HG03460 (cell line): ENCODE results near the gene PDE10A.

Source experiments
- ATAC-seq: cut with Tn5 transposase; IDR thresholded peaks from one replicate; pipeline ENCODE4 v1.9.1; 2021; ENCODE audit not compliant: unreplicated experiment

Gene PDE10A

DNA sequence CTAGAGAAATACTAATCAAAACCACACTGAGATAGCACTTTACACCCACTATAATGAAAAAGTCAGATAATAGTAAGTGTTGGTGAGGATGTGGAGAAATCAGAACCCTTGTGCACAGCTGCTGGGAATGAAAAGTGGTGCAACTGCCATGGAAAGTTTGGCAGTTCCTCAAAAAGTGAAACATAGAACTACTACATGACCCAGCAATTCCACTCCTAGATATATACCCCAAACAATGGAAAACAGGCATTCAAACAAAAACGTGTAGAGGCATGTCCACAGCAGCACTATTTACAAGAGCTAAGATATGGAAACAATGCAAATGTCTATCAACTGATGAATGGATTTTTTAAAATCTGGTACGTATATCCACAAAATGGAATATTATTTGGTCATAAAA lies 236.1 kb downstream of the PDE10A start:
- no peak for ATAC-seq

GRCh38 chr6:165422192-165422591 lies 240.8 kb downstream of the PDE10A start:
- ATAC-seq, result no peak

DNA sequence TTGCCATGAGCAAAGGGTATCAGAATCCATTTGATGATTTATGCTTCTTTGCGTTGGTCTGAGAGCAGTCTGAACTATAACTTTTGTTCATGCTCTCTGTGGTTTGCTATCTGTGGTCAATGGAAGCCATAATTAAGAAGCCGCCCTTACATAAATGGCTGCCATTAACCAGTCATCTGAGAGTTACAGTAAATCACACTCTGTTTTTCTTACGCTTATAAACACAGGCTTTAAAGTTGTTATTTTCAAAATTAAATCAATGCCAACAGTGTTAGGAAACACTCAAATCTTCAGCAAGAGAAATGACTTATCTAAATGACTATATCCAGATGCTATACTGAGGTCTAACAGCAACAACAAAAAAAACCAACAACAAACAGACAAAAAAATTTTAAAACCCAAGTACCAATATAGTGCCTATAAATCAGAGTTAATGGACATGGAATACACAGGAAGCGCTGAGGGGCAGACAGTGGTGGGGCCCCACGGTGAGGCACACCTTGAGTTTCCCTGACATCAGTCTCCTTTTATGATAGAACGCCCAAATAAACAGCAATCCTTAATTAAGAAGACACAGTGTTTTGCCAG lies 245.7 kb downstream of the PDE10A start:
- ATAC-seq, result no peak

- no peak for ATAC-seq
Observed at GRCh38 chr6:165404697-165405096, 258.3 kb downstream of the PDE10A start.

DNA sequence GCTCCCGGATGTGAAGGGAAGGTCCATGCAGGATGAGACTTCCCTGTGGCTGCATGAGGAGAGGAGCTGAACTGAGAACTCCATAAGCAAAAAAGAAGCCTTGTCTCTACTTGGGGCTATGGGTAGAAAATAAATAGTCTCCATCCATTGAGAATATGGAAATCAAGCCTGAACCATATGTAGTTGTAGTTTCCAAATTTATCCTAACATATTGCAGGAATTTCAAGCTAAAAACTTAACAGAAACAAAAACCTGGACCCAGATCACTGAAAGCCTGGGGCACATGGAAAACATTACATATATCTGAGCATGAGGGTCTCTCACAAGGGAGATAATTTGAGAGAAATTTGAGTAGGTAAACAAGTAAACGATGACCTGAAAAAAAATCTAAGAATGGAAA lies 258.7 kb downstream of the PDE10A start:
- no peak for ATAC-seq

DNA sequence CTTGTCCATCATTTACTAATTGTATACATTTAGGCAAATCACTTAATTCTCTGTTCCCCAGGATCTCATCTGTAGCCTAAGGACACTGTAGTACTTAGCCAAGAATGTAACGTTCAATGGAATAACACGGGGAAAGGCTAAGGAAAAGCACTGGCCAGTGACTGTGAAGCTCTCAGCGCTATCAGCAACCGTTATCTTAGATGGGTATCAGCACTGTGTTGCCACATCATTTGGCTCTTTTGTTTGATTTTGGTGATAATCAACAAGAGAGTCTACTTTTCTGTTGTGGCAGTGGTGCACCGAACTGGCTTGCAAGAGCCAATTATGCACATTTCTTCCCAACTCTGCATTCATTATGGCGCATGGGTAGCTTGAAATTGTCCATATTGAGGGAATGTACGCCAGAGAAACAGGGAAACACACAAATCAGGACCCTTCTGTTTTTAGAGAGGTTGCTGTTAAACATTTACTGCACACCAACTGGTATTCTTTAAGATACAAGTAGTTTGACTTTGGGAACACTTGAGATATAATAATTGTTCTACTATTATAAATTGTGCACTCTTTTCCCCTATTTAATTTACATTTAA lies 259.9 kb downstream of the PDE10A start:
- ATAC-seq, result no peak

GRCh38 chr6:165401092-165401491 lies 261.9 kb downstream of the PDE10A start:
- no peak for ATAC-seq

DNA sequence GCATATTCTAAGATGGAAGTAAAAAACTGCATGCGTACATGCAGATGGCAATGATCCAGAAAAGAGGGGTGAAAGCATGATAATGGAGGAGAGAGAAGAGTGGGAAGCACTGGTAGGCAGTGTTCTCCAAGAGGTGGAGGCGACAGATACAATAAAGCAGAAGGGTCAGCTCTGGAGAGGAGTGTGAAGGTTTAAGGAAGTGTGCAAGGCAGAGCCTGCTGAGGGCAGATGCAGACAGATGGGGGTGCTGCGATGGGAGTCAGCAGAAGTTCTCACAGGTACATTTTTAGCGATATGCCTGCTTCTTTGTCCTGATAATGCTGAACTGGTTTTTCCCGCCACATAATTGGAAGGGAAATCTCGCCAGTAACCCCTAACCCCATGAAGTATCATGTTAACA lies 272.6 kb downstream of the PDE10A start:
- ATAC-seq, result no peak

- ATAC-seq, result no peak
Observed at GRCh38 chr6:165389534-165389933, 273.5 kb downstream of the PDE10A start.

DNA sequence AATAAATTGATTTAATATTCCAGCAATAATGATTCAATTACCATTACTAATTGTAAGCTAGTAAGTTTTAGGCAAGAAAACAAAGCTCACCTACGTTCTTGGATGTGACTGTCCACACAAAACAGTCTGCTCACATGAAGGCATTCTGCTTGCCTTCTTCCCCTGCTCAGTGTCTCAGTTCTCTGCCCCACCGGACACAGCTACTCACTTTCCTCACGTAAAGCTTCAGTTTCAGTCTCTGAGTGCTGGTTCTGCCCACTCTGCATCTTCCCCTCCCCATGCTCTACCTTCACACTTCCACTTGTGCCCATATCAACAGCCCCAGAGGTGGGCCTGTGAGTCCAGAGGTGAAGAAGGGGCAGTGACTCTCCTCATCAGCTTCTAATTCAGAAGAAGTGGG lies 279.7 kb downstream of the PDE10A start:
- no peak for ATAC-seq

- ATAC-seq, result no peak
Observed at GRCh38 chr6:165376100-165376499, 286.9 kb downstream of the PDE10A start.

- no peak for ATAC-seq
Observed at GRCh38 chr6:165365371-165365770, 297.7 kb downstream of the PDE10A start.

GRCh38 chr6:165345700-165346099 lies 317.3 kb downstream of the PDE10A start:
- ATAC-seq, result no peak

GRCh38 chr6:165340532-165340931 lies 322.5 kb downstream of the PDE10A start:
- ATAC-seq, result no peak

- ATAC-seq, result no peak
Observed at GRCh38 chr6:165325609-165326008, 337.4 kb downstream of the PDE10A start.

GRCh38 chr6:165321555-165322145 lies 341.4 kb downstream of the PDE10A start:
- ATAC-seq, result no peak

- ATAC-seq, result no peak
Observed at GRCh38 chr6:165321150-165321549, 341.9 kb downstream of the PDE10A start.

DNA sequence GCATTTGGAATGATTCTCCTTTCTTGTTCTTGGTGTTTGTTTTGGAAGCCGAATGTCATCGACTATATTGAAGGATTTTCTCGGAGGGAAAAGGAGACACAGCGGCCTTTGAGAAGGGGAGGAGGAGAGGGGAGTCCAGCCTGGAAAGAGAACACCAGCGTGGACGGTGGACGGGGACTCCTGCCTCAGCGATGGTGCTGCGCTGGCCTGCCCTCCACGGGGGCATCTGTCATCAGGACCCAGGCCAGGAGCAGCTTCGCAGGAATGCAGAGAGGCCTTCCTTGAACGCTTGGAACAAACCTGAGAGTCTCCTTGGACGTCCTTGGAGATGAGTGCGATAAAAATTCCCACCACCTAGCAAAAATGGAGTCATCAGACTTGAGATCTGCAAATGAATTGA lies 345.3 kb downstream of the PDE10A start:
- ATAC-seq, result no peak

- ATAC-seq, result no peak
Observed at GRCh38 chr6:165308926-165309731, 353.9 kb downstream of the PDE10A start, which contains the start of gene C6orf118. TSS of gene C6orf118 (minus strand) at chr6:165309605. CDS start at chr6:165309586, 19 bp downstream.

DNA sequence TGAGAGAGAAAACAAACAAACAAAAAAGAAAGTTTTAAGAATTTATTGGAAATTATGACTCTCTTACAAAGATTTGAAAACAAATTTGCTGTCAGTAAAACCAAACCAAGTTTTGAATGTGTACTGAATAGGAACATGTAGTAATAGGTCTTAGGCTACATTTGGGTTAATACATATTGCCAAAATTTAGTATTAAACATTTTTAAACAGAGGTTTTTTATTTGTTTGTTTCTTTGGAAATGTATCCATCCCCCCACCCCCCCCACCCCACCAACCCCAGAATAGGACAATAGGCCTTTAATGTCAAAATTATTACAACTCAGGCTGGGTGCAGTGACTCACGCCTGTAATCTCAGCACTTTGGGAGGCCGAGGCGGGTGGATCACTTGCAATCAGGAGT lies 356.1 kb downstream of the PDE10A start:
- no peak for ATAC-seq

DNA sequence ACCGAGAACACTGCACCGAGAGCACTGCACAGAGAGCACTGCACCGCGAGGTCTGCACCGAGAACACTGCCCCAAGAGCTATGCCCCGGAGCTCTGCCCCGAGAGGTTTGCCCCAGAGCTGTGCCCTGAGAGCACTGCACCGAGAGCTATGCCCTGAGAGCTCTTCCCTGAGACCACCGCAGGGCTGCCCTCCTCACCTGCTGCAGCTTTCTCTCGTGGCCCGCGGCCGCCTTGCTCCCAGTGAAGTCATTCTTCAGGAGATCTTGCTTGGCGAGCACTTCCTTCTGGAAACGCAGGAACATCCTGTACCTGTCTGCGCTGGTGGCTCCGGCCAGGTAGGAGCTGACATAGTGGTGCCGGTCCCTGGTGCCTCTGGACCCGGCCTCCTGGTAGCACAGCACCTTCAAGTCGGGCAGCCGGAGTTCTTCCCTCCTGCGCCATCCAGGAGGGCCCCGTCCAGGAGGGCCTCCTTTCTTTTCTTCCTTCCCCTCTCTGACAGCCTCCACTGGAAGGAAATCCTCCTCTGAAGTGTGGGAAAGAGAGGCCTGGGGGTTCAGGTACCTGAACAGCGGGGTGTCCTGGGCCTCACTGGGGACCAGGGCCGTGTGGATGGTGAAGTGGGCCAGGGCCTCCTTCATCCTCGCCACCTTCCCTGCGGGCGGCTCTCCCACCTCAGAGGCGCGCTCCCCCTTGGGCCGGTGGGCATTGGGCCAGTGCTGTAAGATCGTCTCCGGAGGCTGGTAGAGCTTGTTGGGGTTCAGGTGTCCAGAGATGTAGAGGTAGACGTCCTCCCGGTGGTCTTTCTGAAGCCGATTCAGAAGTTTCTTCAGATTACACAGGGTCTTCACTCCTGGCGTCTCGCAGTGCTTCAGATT lies 361.4 kb downstream of the PDE10A start:
- no peak for ATAC-seq
